Kidney (tissue), 14 donors: ENCODE measurements around the gene EPDR1. TPM values are rescaled to one million over a fixed set of nuclear protein-coding genes. Genes with fewer than 3 reads are reported as not detected.

Experiments used
- DNase-seq, 5 donors: peaks; one replicate each; pipeline ENCODE4 v3.0.0-alpha.2; 2013 to 2020
- FAIRE-seq: peaks from 2 replicates; lab custom pipeline; 2012; peaks lifted over from hg19 to GRCh38; lab: Jason Lieb, UNC
- H3K27ac ChIP-seq, 2 donors: one replicate each; pipeline ENCODE4 v1.7.0; 2013; ENCODE audit warnings: low read depth in 2 of 2, low read length in 2 of 2, inconsistent platforms in 1 of 2
- H3K27me3 ChIP-seq: one replicate; pipeline ENCODE4 v1.7.1; 2013; ENCODE audit warnings: low read length, inconsistent platforms; ENCODE audit not compliant: control insufficient read depth, insufficient read depth
- H3K36me3 ChIP-seq, 3 donors: one replicate each; pipeline versions ENCODE4 v1.7.0 to v1.7.1; 2013; ENCODE audit warnings: low read length in 3 of 3, control low read depth in 1 of 3, inconsistent platforms in 1 of 3; ENCODE audit not compliant: insufficient read depth in 3 of 3, control insufficient read depth in 2 of 3
- H3K4me1 ChIP-seq, 3 donors: one replicate each; pipeline versions ENCODE4 v1.7.0 to v1.7.1; 2013; ENCODE audit warnings: low read length in 3 of 3, inconsistent platforms in 1 of 3, low read depth in 1 of 3; ENCODE audit not compliant: control insufficient read depth in 2 of 3, insufficient read depth in 2 of 3
- H3K4me3 ChIP-seq, 3 donors: one replicate each; pipeline versions ENCODE4 v1.7.0 to v1.8.1; 2013; ENCODE audit warnings: low read length in 3 of 3, control low read depth in 1 of 3, inconsistent platforms in 1 of 3
- H3K9ac ChIP-seq, 3 donors: one replicate each; pipeline versions ENCODE4 v1.7.0 to v1.7.1; 2013; ENCODE audit warnings: low read length in 3 of 3, control low read depth in 1 of 3, inconsistent platforms in 1 of 3
- H3K9me3 ChIP-seq, 3 donors: one replicate each; pipeline versions ENCODE4 v1.7.0 to v1.7.1; 2013; ENCODE audit warnings: low read length in 3 of 3, control low read depth in 1 of 3, inconsistent platforms in 1 of 3; ENCODE audit not compliant: control insufficient read depth in 2 of 3, insufficient read depth in 1 of 3
- intact Hi-C: fragments of 100-400 bp; cut with DNase I; formaldehyde crosslinking; loops from one replicate; pipeline ENCODE4 v1.11.1; 2022
- polyA plus RNA-seq: library from polyadenylated mRNA; stranded (reverse); fragments of 350-450 nt; fragmentation: Illumina TruSeq; extraction: RNeasy Lipid Tissue Mini Kit (QIAGEN cat#74804); gene quantifications from one replicate; pipeline ENCODE4 v1.2.3, GENCODE V29; 2014; ENCODE audit warnings: low read depth, low replicate concordance; ENCODE audit not compliant: insufficient read depth
- total RNA-seq: library from RNA; stranded (reverse); fragmentation: NEBNext Ultra II Directional; extraction: Animal tissue kit (Norgen Biotek cat#: 25700); gene quantifications from one replicate; pipeline ENCODE4 v1.2.1, GENCODE V29; 2021
- TF ChIP-seq, protein P1 (sequence below): IDR thresholded peaks from 3 replicates; pipeline ENCODE4 v1.5.1; 2012; ENCODE audit warnings: mild to moderate bottlenecking, moderate library complexity, borderline replicate concordance; ENCODE audit not compliant: insufficient read depth; ENCODE audit errors: extremely low read depth
- donor health status: control.
- donor health status: control.
- donor health status: control.
- donor health status: control.
- donor health status: control.
- donor health status: DM: yes; HTN: yes; CAD: no.
- donor health status: Normal renal cell carcinoma (clear cell type).

The EPDR1 gene
- total and polyA plus RNA-seq, 2 donors from 2014 or later, result 17.0 to 25.2 TPM

DNA sequence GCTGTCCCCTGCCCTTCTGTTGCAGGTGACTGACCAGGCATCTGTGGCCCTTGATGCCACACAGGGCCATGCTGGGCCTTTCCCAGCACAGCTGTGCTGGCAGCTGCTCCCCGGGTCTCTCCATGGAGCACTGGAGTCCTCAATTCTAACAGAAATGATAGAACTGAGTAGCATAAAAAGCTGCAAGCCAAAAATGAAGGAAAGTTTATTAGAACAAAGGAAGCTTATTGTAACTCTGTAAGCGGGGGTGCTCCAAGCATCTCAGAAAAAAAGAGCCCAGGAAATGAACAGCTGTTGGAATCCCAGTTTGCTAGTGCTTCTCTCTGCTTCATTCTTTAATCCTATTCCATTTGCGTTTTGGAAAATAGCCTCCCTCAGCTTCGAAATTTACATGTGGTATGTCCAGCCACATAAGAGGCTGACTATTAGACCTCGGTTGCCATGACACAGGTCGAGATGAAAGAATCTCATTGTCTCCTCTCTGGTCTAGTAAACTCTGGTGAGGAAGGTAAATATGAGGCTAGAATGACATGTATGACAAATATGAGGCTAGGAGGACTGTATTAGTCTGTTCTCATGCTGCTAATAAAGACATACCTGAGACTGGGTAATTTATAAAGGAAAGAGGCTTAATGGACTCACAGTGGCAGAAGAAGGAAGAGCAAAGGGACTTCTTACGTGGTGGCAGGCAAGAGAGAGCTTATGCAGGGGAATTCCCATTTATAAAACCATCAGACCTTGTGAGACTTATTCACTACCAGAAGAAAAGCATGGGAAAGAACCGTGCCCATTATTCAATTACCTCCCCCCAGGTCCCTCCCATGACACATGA, 23.7 kb downstream of the EPDR1 start:
- DNase-seq, result peak in 1 of 5 donors; percentile 7
- Histone ChIP-seq H3K4me1 (peaks cover 0 to 4% (median 3%) of the 10 kb centered on the region in 3 donors), H3K4me3 (no peak overlapping the region), H3K9me3 (no peaks in the 10 kb centered on the region), H3K36me3 (no peaks in the 10 kb centered on the region), H3K27me3 (no peaks in the 10 kb centered on the region), H3K27ac (no peak overlapping the region), H3K9ac (no peak overlapping the region)
- no peak for FAIRE-seq
- intact Hi-C loops, result no loop called here
- TF ChIP-seq, protein P1, sequence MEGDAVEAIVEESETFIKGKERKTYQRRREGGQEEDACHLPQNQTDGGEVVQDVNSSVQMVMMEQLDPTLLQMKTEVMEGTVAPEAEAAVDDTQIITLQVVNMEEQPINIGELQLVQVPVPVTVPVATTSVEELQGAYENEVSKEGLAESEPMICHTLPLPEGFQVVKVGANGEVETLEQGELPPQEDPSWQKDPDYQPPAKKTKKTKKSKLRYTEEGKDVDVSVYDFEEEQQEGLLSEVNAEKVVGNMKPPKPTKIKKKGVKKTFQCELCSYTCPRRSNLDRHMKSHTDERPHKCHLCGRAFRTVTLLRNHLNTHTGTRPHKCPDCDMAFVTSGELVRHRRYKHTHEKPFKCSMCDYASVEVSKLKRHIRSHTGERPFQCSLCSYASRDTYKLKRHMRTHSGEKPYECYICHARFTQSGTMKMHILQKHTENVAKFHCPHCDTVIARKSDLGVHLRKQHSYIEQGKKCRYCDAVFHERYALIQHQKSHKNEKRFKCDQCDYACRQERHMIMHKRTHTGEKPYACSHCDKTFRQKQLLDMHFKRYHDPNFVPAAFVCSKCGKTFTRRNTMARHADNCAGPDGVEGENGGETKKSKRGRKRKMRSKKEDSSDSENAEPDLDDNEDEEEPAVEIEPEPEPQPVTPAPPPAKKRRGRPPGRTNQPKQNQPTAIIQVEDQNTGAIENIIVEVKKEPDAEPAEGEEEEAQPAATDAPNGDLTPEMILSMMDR, result no peak

DNA sequence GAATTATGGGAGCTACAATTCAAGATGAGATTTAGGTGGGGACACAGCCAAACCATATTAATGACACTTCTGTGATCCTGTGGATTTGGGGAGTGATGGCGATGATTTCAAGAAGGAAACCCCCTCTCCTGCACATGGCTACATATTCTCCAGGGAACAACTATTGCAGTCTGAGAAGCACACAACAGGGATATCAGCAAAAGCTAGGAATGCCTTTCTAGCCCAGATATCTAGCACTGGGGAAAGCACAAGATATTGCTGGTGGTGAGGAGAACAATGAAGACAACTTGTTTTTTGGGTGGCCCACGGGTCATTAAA, 24.3 kb downstream of the EPDR1 start:
- H3K4me1 ChIP-seq, result peaks cover 0 to 4% (median 3%) of the 10 kb centered on the region in 3 donors
- TF ChIP-seq, protein P1, result no peak
- no peaks in the 10 kb centered on the region for H3K36me3 ChIP-seq
- H3K27me3 ChIP-seq, result no peaks in the 10 kb centered on the region
- DNase-seq (peak in 1 of 5 donors; percentile 3), FAIRE-seq (no peak)
- H3K9me3 ChIP-seq, result no peaks in the 10 kb centered on the region
- H3K27ac ChIP-seq, result no peak overlapping the region
- intact Hi-C loops, result no loop called here
- H3K4me3 ChIP-seq, result no peak overlapping the region
- H3K9ac ChIP-seq, result no peak overlapping the region

DNA sequence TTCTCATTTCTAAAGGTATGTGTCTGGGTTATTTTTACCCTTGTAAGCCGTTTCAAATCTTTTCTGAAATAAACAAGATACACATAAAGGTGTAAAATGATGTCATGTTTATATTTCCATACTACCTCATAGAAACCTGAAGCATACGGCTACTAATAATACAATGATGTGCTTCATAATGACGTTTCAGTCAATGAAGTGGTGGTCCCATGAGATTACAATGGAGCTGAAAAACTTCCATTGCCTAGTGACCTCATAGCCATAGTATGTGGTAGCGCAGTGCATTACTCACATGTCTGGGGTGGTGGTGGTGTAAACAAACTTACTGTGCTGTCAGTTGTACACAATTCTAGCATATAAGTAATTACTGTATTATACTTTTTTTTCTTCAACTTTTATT, 24.9 kb downstream of the EPDR1 start:
- no peak overlapping the region for H3K9ac ChIP-seq
- no peaks in the 10 kb centered on the region for H3K36me3 ChIP-seq
- no peaks in the 10 kb centered on the region for H3K9me3 ChIP-seq
- TF ChIP-seq, protein P1, result no peak
- intact Hi-C loops, result no loop called here
- no peaks in the 10 kb centered on the region for H3K27me3 ChIP-seq
- FAIRE-seq, result no peak
- no peak overlapping the region for H3K27ac ChIP-seq
- no peak for DNase-seq
- no peak overlapping the region for H3K4me3 ChIP-seq
- peaks cover 0 to 4% (median 3%) of the 10 kb centered on the region in 3 donors for H3K4me1 ChIP-seq
